RWPE2 (cell line): ENCODE results near the gene LRRC8D.

Experiments
- ATAC-seq: fragments of 200-7000 bp; cut with Tn5 transposase; 3 replicates; pipeline ENCODE4 v1.9.1; 2021; ENCODE audit warnings: low read depth
- DNase-seq: peaks from one replicate; pipeline ENCODE4 v3.0.0-alpha.2; 2020; ENCODE audit warnings: low spot score
- H3K27ac ChIP-seq: fragments of 450-650 bp; 2 replicates; pipeline ENCODE4 v1.5.1; 2017; ENCODE audit warnings: mild to moderate bottlenecking; ENCODE audit not compliant: poor library complexity, severe bottlenecking
- H3K27me3 ChIP-seq: fragments of 250-450 bp; sonication (Bioruptor Pico); 2 replicates; pipeline ENCODE4 v1.5.1; 2021; ENCODE audit warnings: mild to moderate bottlenecking, moderate library complexity; ENCODE audit not compliant: insufficient read depth, poor library complexity, severe bottlenecking
- H3K36me3 ChIP-seq: fragments of 250-450 bp; sonication (Bioruptor Pico); 2 replicates; pipeline ENCODE4 v1.5.1; 2020; ENCODE audit warnings: low read depth, mild to moderate bottlenecking, moderate library complexity
- H3K4me1 ChIP-seq: fragments of 250-450 bp; sonication (Bioruptor Pico); 2 replicates; pipeline ENCODE4 v1.5.1; 2021; ENCODE audit warnings: mild to moderate bottlenecking, moderate library complexity; ENCODE audit not compliant: insufficient read depth, poor library complexity, severe bottlenecking
- H3K4me3 ChIP-seq: fragments of 250-450 bp; sonication (Bioruptor Pico); 2 replicates; pipeline ENCODE4 v1.5.1; 2021; ENCODE audit warnings: mild to moderate bottlenecking, moderate library complexity; ENCODE audit not compliant: severe bottlenecking
- H3K9me3 ChIP-seq: fragments of 250-450 bp; sonication (Bioruptor Pico); 2 replicates; pipeline ENCODE4 v1.5.1; 2021; ENCODE audit warnings: mild to moderate bottlenecking, moderate library complexity; ENCODE audit not compliant: severe bottlenecking
- CTCF ChIP-seq: fragments of 450-650 bp; IDR thresholded peaks from one replicate; pipeline ENCODE4 v1.5.1; 2017; ENCODE audit warnings: mild to moderate bottlenecking, moderate library complexity; ENCODE audit not compliant: poor library complexity, severe bottlenecking

The LRRC8D gene

GRCh38 chr1:89959719-89960118, 138.9 kb downstream of the LRRC8D start:
- no peaks in the 10 kb centered on the region for H3K36me3 ChIP-seq
- TF ChIP-seq CTCF = no peak
- no peak overlapping the region for H3K27ac ChIP-seq
- H3K4me3 ChIP-seq = no peak overlapping the region
- no peaks in the 10 kb centered on the region for H3K9me3 ChIP-seq
- no peaks in the 10 kb centered on the region for H3K27me3 ChIP-seq
- peaks cover 9% of the 10 kb centered on the region for H3K4me1 ChIP-seq
- ATAC-seq = no peak
- no peak for DNase-seq

GRCh38 chr1:89962024-89962741, 141.4 kb downstream of the LRRC8D start:
- ATAC-seq = no peak
- no peak for DNase-seq
- H3K27ac ChIP-seq = no peak overlapping the region
- H3K9me3 ChIP-seq = no peaks in the 10 kb centered on the region
- no peaks in the 10 kb centered on the region for H3K36me3 ChIP-seq
- peaks cover 4% of the 10 kb centered on the region for H3K4me1 ChIP-seq
- H3K27me3 ChIP-seq = no peaks in the 10 kb centered on the region
- TF ChIP-seq CTCF = no peak
- no peak overlapping the region for H3K4me3 ChIP-seq

- no peak for ATAC-seq
- DNase-seq = no peak
- no peak overlapping the region for H3K4me3 ChIP-seq
- no peaks in the 10 kb centered on the region for H3K27me3 ChIP-seq
- no peak for TF ChIP-seq CTCF
- no peaks in the 10 kb centered on the region for H3K4me1 ChIP-seq
- H3K9me3 ChIP-seq = no peaks in the 10 kb centered on the region
- H3K27ac ChIP-seq = no peak overlapping the region
- H3K36me3 ChIP-seq = no peaks in the 10 kb centered on the region
Measured at GRCh38 chr1:89962742-89963075, 141.9 kb downstream of the LRRC8D start.

GRCh38 chr1:89965193-89965768, 144.4 kb downstream of the LRRC8D start:
- Histone ChIP-seq H3K27me3 (no peaks in the 10 kb centered on the region), H3K4me1 (no peaks in the 10 kb centered on the region), H3K9me3 (peaks cover 2% of the 10 kb centered on the region), H3K27ac (no peak overlapping the region), H3K36me3 (no peaks in the 10 kb centered on the region), H3K4me3 (no peak overlapping the region)
- DNase-seq (no peak), ATAC-seq (no peak)
- no peak for TF ChIP-seq CTCF

GRCh38 chr1:89966656-89967055, 145.8 kb downstream of the LRRC8D start:
- Histone ChIP-seq H3K27me3 (no peaks in the 10 kb centered on the region), H3K27ac (no peak overlapping the region), H3K4me1 (peaks cover 2% of the 10 kb centered on the region), H3K4me3 (no peak overlapping the region), H3K9me3 (peaks cover 2% of the 10 kb centered on the region), H3K36me3 (no peaks in the 10 kb centered on the region)
- TF ChIP-seq CTCF = no peak
- ATAC-seq (no peak), DNase-seq (no peak)
